ENCODE measurements around the gene ALDH5A1. TPM values are rescaled to one million over a fixed set of nuclear protein-coding genes. Genes with fewer than 3 reads are reported as not detected.

Gene ALDH5A1
- 0.25 and 0.40 TPM in 2 replicates for total RNA-seq

GRCh38 chr6:24494821-24495795 lies at the start of gene ALDH5A1:
TSS of gene ALDH5A1 (plus strand) at chr6:24494969. CDS start at chr6:24494997, 28 bp downstream.

GRCh38 chr6:24489470-24489869 lies 5.3 kb upstream of the ALDH5A1 start, which contains the start of gene GPLD1:
TSS of gene GPLD1 (minus strand) at chr6:24489578. CDS start at chr6:24489511, 67 bp downstream.

Other genes with a start within 250 kb of the ALDH5A1 start
- not detected in 2 replicates for gene DCDC2, start 136.9 kb upstream of the ALDH5A1 start, total RNA-seq
- gene MRS2, start 92.0 kb upstream of the ALDH5A1 start, total RNA-seq: 16.2 and 16.9 TPM in 2 replicates
- under 0.01 and 0.05 TPM in 2 replicates for gene GPLD1, start 5.4 kb upstream of the ALDH5A1 start, total RNA-seq
- 0.05 TPM in 1 of 2 replicates, not detected in the other for gene KIAA0319, start 151.2 kb downstream of the ALDH5A1 start, total RNA-seq
- 24.6 and 27.3 TPM in 2 replicates for gene TDP2, start 171.9 kb downstream of the ALDH5A1 start, total RNA-seq
- gene ACOT13, start 172.1 kb downstream of the ALDH5A1 start, total RNA-seq: 6.2 and 15.6 TPM in 2 replicates
- 110 and 115 TPM in 2 replicates for gene C6orf62, start 224.2 kb downstream of the ALDH5A1 start, total RNA-seq

Data from mammary microvascular endothelial cell (primary cell).